CD14-positive monocyte (primary cell): Measurements from ENCODE around the gene MRGPRF. TPM values are rescaled to one million over a fixed set of nuclear protein-coding genes. Genes with fewer than 3 reads are reported as not detected.
A peak's percentile ranks its signal among the peaks of the same experiment; 100 is the strongest.
"Not testable (repeated sequence)": the region's sequence is repeated elsewhere in the genome, so short reads cannot be mapped to it uniquely, and the experiment has no call there.

Source experiments
- DNase-seq, 3 donors: peaks; one replicate each; pipeline ENCODE4 v3.0.0-alpha.2; 2011 to 2022
- H2AFZ ChIP-seq: 2 replicates; pipeline ENCODE4 v1.6.0; 2012; ENCODE audit warnings: mild to moderate bottlenecking, low read depth, low read length, inconsistent platforms; ENCODE audit not compliant: insufficient read depth, poor library complexity, severe bottlenecking
- H3K27ac ChIP-seq, 2 donors: 1 replicate in 1 of 2; 2 replicates in 1 of 2; pipeline ENCODE4 v1.5.1; 2012 to 2013; ENCODE audit warnings: low read length in 2 of 2, control low read depth in 1 of 2, inconsistent platforms in 1 of 2, low read depth in 1 of 2, mild to moderate bottlenecking in 1 of 2
- H3K27me3 ChIP-seq, 2 donors: one replicate each; pipeline versions ENCODE4 v1.6.0 to v1.6.1; 2011 to 2013; ENCODE audit warnings: low read length in 2 of 2; ENCODE audit not compliant: control insufficient read depth in 2 of 2, insufficient read depth in 2 of 2
- H3K36me3 ChIP-seq, 2 donors: replicated peaks in 1 of 2; 1 replicate in 1 of 2; 2 replicates in 1 of 2; pipeline versions ENCODE4 v1.5.1 to v1.6.1; 2012 to 2013; ENCODE audit warnings: low read length in 2 of 2, control low read depth in 1 of 2, inconsistent platforms in 1 of 2, mild to moderate bottlenecking in 1 of 2; ENCODE audit not compliant: insufficient read depth in 2 of 2, control insufficient read depth in 1 of 2
- H3K4me1 ChIP-seq, 2 donors: 1 replicate in 1 of 2; 2 replicates in 1 of 2; pipeline versions ENCODE4 v1.5.1 to v1.6.1; 2012 to 2013; ENCODE audit warnings: low read length in 2 of 2, control low read depth in 1 of 2, inconsistent platforms in 1 of 2, mild to moderate bottlenecking in 1 of 2, moderate library complexity in 1 of 2; ENCODE audit not compliant: insufficient read depth in 2 of 2, control insufficient read depth in 1 of 2
- H3K4me2 ChIP-seq: replicated peaks from 2 replicates; pipeline ENCODE3; 2012; ENCODE audit warnings: low read length, moderate library complexity, mild to moderate bottlenecking; ENCODE audit not compliant: poor library complexity, severe bottlenecking; ENCODE audit errors: extremely low read depth
- H3K4me3 ChIP-seq, 3 experiments: fragments of 200-600 bp in 1 of 3; sonication (generic) in 1 of 3; replicated peaks in 1 of 3; 1 replicate in 2 of 3; 2 replicates in 1 of 3; pipeline ENCODE4 v1.5.1; 2011 to 2013; ENCODE audit warnings: low read length in 3 of 3, mild to moderate bottlenecking in 3 of 3, control low read depth in 2 of 3, low read depth in 2 of 3, inconsistent platforms in 1 of 3, moderate library complexity in 1 of 3
- H3K79me2 ChIP-seq: 2 replicates; pipeline ENCODE4 v1.6.0; 2012; ENCODE audit warnings: mild to moderate bottlenecking, control low read depth, inconsistent platforms, low read length, moderate library complexity; ENCODE audit not compliant: insufficient read depth
- H3K9ac ChIP-seq: 2 replicates; pipeline ENCODE4 v1.6.0; 2017; ENCODE audit warnings: low read length, mild to moderate bottlenecking; ENCODE audit not compliant: insufficient read depth, poor library complexity, severe bottlenecking
- H3K9me3 ChIP-seq, 2 donors: replicated peaks in 1 of 2; 1 replicate in 1 of 2; 2 replicates in 1 of 2; pipeline versions ENCODE4 v1.5.1 to v1.6.1; 2012 to 2013; ENCODE audit warnings: low read length in 2 of 2, control low read depth in 1 of 2; ENCODE audit not compliant: control insufficient read depth in 1 of 2, insufficient read depth in 1 of 2
- H4K20me1 ChIP-seq: 2 replicates; pipeline ENCODE4 v1.6.0; 2012; ENCODE audit warnings: mild to moderate bottlenecking, low read length, control low read depth, moderate library complexity; ENCODE audit not compliant: insufficient read depth
- H3K27ac Mint-ChIP-seq, 7 donors: one replicate each; pipeline ENCODE4 v1.8.0; 2020; ENCODE audit warnings: mild to moderate bottlenecking in 7 of 7, mixed read lengths in 7 of 7, moderate library complexity in 6 of 7, inconsistent platforms in 2 of 7
- H3K27me3 Mint-ChIP-seq, 3 donors: one replicate each; pipeline ENCODE4 v1.8.0; 2021 to 2022; ENCODE audit warnings: low read depth in 3 of 3, mild to moderate bottlenecking in 3 of 3, mixed read lengths in 3 of 3, moderate library complexity in 3 of 3, inconsistent platforms in 1 of 3
- H3K36me3 Mint-ChIP-seq, 2 donors: one replicate each; pipeline ENCODE4 v1.8.0; 2020; ENCODE audit warnings: mixed read lengths in 2 of 2, inconsistent platforms in 1 of 2, mild to moderate bottlenecking in 1 of 2
- H3K4me1 Mint-ChIP-seq: one replicate; pipeline ENCODE4 v1.8.0; 2020; ENCODE audit warnings: mild to moderate bottlenecking, mixed read lengths
- H3K4me3 Mint-ChIP-seq, 2 donors: one replicate each; pipeline ENCODE4 v1.8.0; 2020; ENCODE audit warnings: mild to moderate bottlenecking in 2 of 2, mixed read lengths in 2 of 2, moderate library complexity in 1 of 2
- H3K9me3 Mint-ChIP-seq, 7 donors: one replicate each; pipeline ENCODE4 v1.8.0; 2020 to 2022; ENCODE audit warnings: mixed read lengths in 7 of 7, mild to moderate bottlenecking in 6 of 7, moderate library complexity in 6 of 7, inconsistent platforms in 2 of 7
- WGBS: methylation state at CpG from one replicate; pipeline ENCODE4 v1.1.5; 2013; ENCODE audit warnings: missing lambda C conversion rate; ENCODE audit not compliant: insufficient coverage; 5-methylcytosine and 5-hydroxymethylcytosine counted together
- intact Hi-C, 2 donors: fragments of 100-400 bp; cut with micrococcal nuclease; formaldehyde crosslinking; loops; one replicate each; pipeline versions ENCODE4 v1.15.0 to v1.15.1; 2023
- polyA plus RNA-seq, 3 donors: library from polyadenylated mRNA; depleted of rRNA in 1 of 3; unstranded in 2 of 3; stranded (reverse) in 1 of 3; fragments of 300-500 nt in 2 of 3; fragments of >200 nt in 1 of 3; fragmentation: Illumina TruSeq in 2 of 3; gene quantifications; 1 replicate in 2 of 3; 2 replicates in 1 of 3; pipeline ENCODE4 v1.2.3, GENCODE V29; 2012 to 2021
- TF ChIP-seq, protein P1 (sequence below): fragments of 200-600 bp; IDR thresholded peaks from one replicate; pipeline ENCODE4 v1.8.0; 2022; ENCODE audit warnings: antibody characterized with exemption, mild to moderate bottlenecking

Gene MRGPRF
- polyA plus RNA-seq, 3 donors: 0.22 to 0.23 TPM; not detected in 1

GRCh38 chr11:68974421-68975194 is 38.4 kb downstream of the MRGPRF start:
- intact Hi-C loops: no loop called here
- Histone ChIP-seq H3K27me3 (peaks cover 0 to 11% of the 10 kb centered on the region in 2 donors), H3K79me2 (no peaks in the 10 kb centered on the region), H3K9ac (no peak overlapping the region), H3K4me3 (no peak overlapping the region), H4K20me1 (no peaks in the 10 kb centered on the region), H3K4me1 (no peaks in the 10 kb centered on the region), H3K36me3 (no peaks in the 10 kb centered on the region), H3K4me2 (no peak overlapping the region), H3K27ac (no peak overlapping the region), H3K9me3 (no peaks in the 10 kb centered on the region), H2AFZ (peak overlapping the region; percentile 32)
- Mint-ChIP-seq H3K36me3 (no peaks in the 10 kb centered on the region), H3K4me1 (peaks cover 1% of the 10 kb centered on the region), H3K4me3 (no peak overlapping the region), H3K27me3 (peaks cover 10 to 23% (median 14%) of the 10 kb centered on the region in 3 donors), H3K9me3 (peaks cover 0 to 4% (median 0%) of the 10 kb centered on the region in 7 donors), H3K27ac (peak overlapping the region in 1 of 7 donors; percentile 17)
- TF ChIP-seq, protein P1, sequence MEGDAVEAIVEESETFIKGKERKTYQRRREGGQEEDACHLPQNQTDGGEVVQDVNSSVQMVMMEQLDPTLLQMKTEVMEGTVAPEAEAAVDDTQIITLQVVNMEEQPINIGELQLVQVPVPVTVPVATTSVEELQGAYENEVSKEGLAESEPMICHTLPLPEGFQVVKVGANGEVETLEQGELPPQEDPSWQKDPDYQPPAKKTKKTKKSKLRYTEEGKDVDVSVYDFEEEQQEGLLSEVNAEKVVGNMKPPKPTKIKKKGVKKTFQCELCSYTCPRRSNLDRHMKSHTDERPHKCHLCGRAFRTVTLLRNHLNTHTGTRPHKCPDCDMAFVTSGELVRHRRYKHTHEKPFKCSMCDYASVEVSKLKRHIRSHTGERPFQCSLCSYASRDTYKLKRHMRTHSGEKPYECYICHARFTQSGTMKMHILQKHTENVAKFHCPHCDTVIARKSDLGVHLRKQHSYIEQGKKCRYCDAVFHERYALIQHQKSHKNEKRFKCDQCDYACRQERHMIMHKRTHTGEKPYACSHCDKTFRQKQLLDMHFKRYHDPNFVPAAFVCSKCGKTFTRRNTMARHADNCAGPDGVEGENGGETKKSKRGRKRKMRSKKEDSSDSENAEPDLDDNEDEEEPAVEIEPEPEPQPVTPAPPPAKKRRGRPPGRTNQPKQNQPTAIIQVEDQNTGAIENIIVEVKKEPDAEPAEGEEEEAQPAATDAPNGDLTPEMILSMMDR: no peak
- DNase-seq: peak; percentile 18 to 47 (median 38)
- WGBS: 96% methylated on average over 14 of the region's 23 CpGs

GRCh38 chr11:68973706-68974105 is 39.3 kb downstream of the MRGPRF start:
- H4K20me1 ChIP-seq, H3K4me3 Mint-ChIP-seq, H3K4me2 ChIP-seq, H3K27ac ChIP-seq, H3K4me1 ChIP-seq, H3K4me1 Mint-ChIP-seq, DNase-seq, H3K4me3 ChIP-seq, H3K36me3 ChIP-seq, H3K36me3 Mint-ChIP-seq, H3K79me2 ChIP-seq, H3K27me3 ChIP-seq, H3K9me3 Mint-ChIP-seq, intact Hi-C loops, H3K9ac ChIP-seq, H3K9me3 ChIP-seq, H2AFZ ChIP-seq, H3K27ac Mint-ChIP-seq: not testable (repeated sequence)
- 34% methylated on average over 3 of the region's 12 CpGs for WGBS
- H3K27me3 Mint-ChIP-seq: peaks cover 6 to 18% (median 17%) of the 10 kb centered on the region in 3 donors
